ENCODE results near the gene CD22.

The CD22 gene

DNA sequence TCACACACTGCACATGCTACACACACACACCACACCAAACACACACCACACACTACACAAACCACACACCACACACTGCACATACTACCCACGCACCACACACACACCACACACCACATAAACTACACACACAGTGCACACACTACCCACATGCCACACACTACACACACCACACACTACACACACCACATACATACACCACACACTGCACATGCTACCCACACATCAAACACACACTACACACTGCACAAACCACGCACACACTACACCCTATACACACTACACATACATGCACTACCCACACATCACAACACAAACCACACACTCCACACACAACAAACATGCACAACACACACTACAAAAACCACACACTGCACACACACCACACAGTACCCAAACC is 31.1 kb upstream of the CD22 start:
- peaks cover 24% of the 10 kb centered on the region for H3K27me3 ChIP-seq (ENCODE audit: insufficient read depth, poor library complexity, severe bottlenecking)
- DNase-seq (ENCODE audit: low spot score): no peak
- no peaks in the 10 kb centered on the region for H3K9me3 ChIP-seq (ENCODE audit: severe bottlenecking)
- no peaks in the 10 kb centered on the region for H3K36me3 ChIP-seq (ENCODE audit: low read depth)
- TF ChIP-seq, protein P1, sequence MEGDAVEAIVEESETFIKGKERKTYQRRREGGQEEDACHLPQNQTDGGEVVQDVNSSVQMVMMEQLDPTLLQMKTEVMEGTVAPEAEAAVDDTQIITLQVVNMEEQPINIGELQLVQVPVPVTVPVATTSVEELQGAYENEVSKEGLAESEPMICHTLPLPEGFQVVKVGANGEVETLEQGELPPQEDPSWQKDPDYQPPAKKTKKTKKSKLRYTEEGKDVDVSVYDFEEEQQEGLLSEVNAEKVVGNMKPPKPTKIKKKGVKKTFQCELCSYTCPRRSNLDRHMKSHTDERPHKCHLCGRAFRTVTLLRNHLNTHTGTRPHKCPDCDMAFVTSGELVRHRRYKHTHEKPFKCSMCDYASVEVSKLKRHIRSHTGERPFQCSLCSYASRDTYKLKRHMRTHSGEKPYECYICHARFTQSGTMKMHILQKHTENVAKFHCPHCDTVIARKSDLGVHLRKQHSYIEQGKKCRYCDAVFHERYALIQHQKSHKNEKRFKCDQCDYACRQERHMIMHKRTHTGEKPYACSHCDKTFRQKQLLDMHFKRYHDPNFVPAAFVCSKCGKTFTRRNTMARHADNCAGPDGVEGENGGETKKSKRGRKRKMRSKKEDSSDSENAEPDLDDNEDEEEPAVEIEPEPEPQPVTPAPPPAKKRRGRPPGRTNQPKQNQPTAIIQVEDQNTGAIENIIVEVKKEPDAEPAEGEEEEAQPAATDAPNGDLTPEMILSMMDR (IDR thresholded peaks at IDR 0.05; ENCODE audit: poor library complexity, severe bottlenecking): no peak
- no peak overlapping the region for H3K27ac ChIP-seq (ENCODE audit: poor library complexity, severe bottlenecking)
- H3K4me3 ChIP-seq (ENCODE audit: severe bottlenecking): no peak overlapping the region
- no peaks in the 10 kb centered on the region for H3K4me1 ChIP-seq (ENCODE audit: insufficient read depth, poor library complexity, severe bottlenecking)
- no peak for ATAC-seq (ENCODE audit: low read depth)

DNA sequence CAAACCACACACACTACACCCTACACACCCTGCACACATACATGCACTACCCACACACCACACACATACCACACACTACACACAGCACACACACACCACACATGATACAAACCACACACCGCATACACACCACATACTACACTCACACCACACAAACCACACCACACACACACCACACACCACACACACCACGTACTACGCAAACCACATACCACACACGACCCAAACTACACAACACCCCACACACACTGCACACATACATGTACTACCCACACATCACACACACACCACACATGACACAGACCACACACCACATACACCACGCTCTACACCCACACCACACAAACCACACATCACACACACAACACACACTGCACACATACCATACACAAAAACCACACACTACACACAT is 30.4 kb upstream of the CD22 start:
- H3K4me1 ChIP-seq (ENCODE audit: insufficient read depth, poor library complexity, severe bottlenecking): no peaks in the 10 kb centered on the region
- H3K27me3 ChIP-seq (ENCODE audit: insufficient read depth, poor library complexity, severe bottlenecking): peaks cover 17% of the 10 kb centered on the region
- H3K9me3 ChIP-seq (ENCODE audit: severe bottlenecking): no peaks in the 10 kb centered on the region
- H3K27ac ChIP-seq (ENCODE audit: poor library complexity, severe bottlenecking): no peak overlapping the region
- no peak for DNase-seq (ENCODE audit: low spot score)
- H3K36me3 ChIP-seq (ENCODE audit: low read depth): no peaks in the 10 kb centered on the region
- ATAC-seq (ENCODE audit: low read depth): no peak
- TF ChIP-seq, protein P1 (IDR thresholded peaks at IDR 0.05; ENCODE audit: poor library complexity, severe bottlenecking): no peak
- no peak overlapping the region for H3K4me3 ChIP-seq (ENCODE audit: severe bottlenecking)

DNA sequence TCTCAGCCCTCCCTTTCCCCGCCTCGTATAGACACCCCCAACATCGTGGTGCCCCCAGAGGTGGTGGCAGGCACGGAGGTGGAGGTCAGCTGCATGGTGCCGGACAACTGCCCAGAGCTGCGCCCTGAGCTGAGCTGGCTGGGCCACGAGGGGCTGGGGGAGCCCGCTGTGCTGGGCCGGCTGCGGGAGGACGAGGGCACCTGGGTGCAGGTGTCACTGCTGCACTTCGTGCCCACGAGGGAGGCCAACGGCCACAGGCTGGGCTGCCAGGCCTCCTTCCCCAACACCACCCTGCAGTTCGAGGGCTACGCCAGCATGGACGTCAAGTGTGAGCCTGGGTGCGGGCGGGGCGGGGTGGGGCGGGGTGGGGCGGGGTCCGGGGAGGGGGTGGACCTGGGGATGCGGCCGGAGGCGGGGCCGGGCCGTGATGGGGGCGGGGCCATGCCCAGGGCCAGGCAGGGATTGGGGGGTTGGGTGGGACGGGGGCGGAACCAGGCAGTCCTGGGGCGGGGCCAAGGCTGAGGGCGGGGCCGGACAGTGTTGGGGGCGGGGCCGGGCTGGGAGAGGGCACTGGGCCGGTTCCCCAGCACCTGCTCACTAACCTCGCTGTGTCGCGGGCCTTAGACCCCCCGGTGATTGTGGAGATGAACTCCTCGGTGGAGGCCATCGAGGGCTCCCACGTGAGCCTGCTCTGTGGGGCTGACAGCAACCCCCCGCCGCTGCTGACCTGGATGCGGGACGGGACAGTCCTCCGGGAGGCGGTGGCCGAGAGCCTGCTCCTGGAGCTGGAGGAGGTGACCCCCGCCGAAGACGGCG is 29.3 kb upstream of the CD22 start:
- Histone ChIP-seq H3K4me1 (ENCODE audit: insufficient read depth, poor library complexity, severe bottlenecking) (no peaks in the 10 kb centered on the region), H3K27ac (ENCODE audit: poor library complexity, severe bottlenecking) (no peak overlapping the region), H3K9me3 (ENCODE audit: severe bottlenecking) (no peaks in the 10 kb centered on the region), H3K4me3 (ENCODE audit: severe bottlenecking) (no peak overlapping the region), H3K36me3 (ENCODE audit: low read depth) (no peaks in the 10 kb centered on the region), H3K27me3 (ENCODE audit: insufficient read depth, poor library complexity, severe bottlenecking) (peaks cover 5% of the 10 kb centered on the region)
- DNase-seq (ENCODE audit: low spot score) (no peak), ATAC-seq (ENCODE audit: low read depth) (no peak)
- TF ChIP-seq, protein P1 (IDR thresholded peaks at IDR 0.05; ENCODE audit: poor library complexity, severe bottlenecking): no peak

DNA sequence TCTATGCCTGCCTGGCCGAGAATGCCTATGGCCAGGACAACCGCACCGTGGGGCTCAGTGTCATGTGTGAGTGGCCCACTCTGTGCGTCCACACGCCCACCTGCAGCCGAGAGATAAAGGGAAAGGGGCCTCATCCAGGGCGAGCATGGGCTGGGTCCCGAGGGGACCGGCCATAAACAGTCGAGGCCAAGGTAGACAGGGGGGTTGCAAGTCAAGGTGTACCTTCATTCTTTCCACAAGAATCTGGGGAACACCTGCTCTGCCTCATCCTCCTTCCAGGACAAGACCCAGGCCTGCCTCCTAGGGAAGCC is 28.7 kb upstream of the CD22 start:
- TF ChIP-seq, protein P1 (IDR thresholded peaks at IDR 0.05; ENCODE audit: poor library complexity, severe bottlenecking): no peak
- H3K27ac ChIP-seq (ENCODE audit: poor library complexity, severe bottlenecking): no peak overlapping the region
- no peak overlapping the region for H3K4me3 ChIP-seq (ENCODE audit: severe bottlenecking)
- DNase-seq (ENCODE audit: low spot score) (no peak), ATAC-seq (ENCODE audit: low read depth) (no peak)
- no peaks in the 10 kb centered on the region for H3K27me3 ChIP-seq (ENCODE audit: insufficient read depth, poor library complexity, severe bottlenecking)
- no peaks in the 10 kb centered on the region for H3K36me3 ChIP-seq (ENCODE audit: low read depth)
- H3K9me3 ChIP-seq (ENCODE audit: severe bottlenecking): no peaks in the 10 kb centered on the region
- H3K4me1 ChIP-seq (ENCODE audit: insufficient read depth, poor library complexity, severe bottlenecking): no peaks in the 10 kb centered on the region

DNA sequence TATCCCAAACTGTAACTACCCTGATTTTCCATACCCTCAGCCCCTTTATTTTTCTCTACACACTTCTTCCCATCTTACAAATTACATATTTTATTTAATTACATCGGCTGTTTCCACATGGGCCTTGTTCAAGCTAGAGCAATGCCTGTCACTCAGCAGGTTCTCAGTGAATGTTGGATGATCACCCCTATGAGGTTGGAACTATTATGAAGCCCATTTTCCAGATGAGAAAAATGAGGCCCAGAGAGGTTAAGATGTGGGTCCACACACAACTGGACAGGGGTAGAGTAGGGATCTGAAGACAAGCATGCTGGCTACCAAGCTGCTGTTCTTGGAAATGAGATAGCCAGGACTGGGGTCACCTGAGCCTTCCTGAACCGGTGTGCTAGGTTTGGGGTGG is 27.0 kb upstream of the CD22 start:
- TF ChIP-seq, protein P1 (IDR thresholded peaks at IDR 0.05; ENCODE audit: poor library complexity, severe bottlenecking): no peak
- Histone ChIP-seq H3K27me3 (ENCODE audit: insufficient read depth, poor library complexity, severe bottlenecking) (no peaks in the 10 kb centered on the region), H3K4me1 (ENCODE audit: insufficient read depth, poor library complexity, severe bottlenecking) (no peaks in the 10 kb centered on the region), H3K4me3 (ENCODE audit: severe bottlenecking) (no peak overlapping the region), H3K27ac (ENCODE audit: poor library complexity, severe bottlenecking) (no peak overlapping the region), H3K9me3 (ENCODE audit: severe bottlenecking) (no peaks in the 10 kb centered on the region), H3K36me3 (ENCODE audit: low read depth) (no peaks in the 10 kb centered on the region)
- ATAC-seq (ENCODE audit: low read depth): no peak
- DNase-seq (ENCODE audit: low spot score): no peak
